SK-N-SH (cell line): ENCODE data around the gene ANO10. TPM values are rescaled to one million over a fixed set of nuclear protein-coding genes. Genes with fewer than 3 reads are reported as not detected.

ENCODE experiments used
- CTCF ChIA-PET: fragments of 300-600, 350-600 bp; formaldehyde crosslinking; extraction: SDS; loops from one replicate; lab custom pipeline; 2021; lab: Yijun Ruan, JAX
- POLR2A ChIA-PET: fragments of 350-600 bp; sonication (Branson Sonifier 250); formaldehyde crosslinking; extraction: SDS; loops from one replicate; lab custom pipeline; 2020; ENCODE audit warnings: antibody characterized with exemption, inconsistent platforms; lab: Yijun Ruan, JAX
- DNase-seq: peaks from one replicate; pipeline ENCODE4 v3.0.0; 2012
- H2AFZ ChIP-seq: fragments of 200-600 bp; sonication (generic); 2 replicates; pipeline ENCODE4 v1.8.1; 2016; ENCODE audit warnings: antibody characterized with exemption, mild to moderate bottlenecking, low read depth
- H3F3A ChIP-seq: fragments of 200-600 bp; sonication (generic); replicated peaks from 2 replicates; pipeline ENCODE3; 2016; ENCODE audit warnings: antibody characterized with exemption, mild to moderate bottlenecking; ENCODE audit not compliant: insufficient read depth
- H3K27ac ChIP-seq, 2 experiments: fragments of 200-500 bp in 1 of 2; fragments of 200-600 bp in 1 of 2; sonication (Bioruptor generic) in 1 of 2; sonication (generic), shearing (Covaris generic) in 1 of 2; 2 replicates each; pipeline versions ENCODE4 v1.5.1 to v1.6.1; 2014 to 2016; ENCODE audit warnings: low read depth in 2 of 2, inconsistent platforms in 1 of 2, low read length in 1 of 2, mild to moderate bottlenecking in 1 of 2, mixed read lengths in 1 of 2
- H3K27me3 ChIP-seq: fragments of 200-600 bp; sonication (generic), shearing (Covaris generic); 2 replicates; pipeline ENCODE4 v1.6.1; 2016; ENCODE audit warnings: mixed run types; ENCODE audit not compliant: insufficient read depth
- H3K36me3 ChIP-seq, 2 experiments: fragments of 200-500 bp in 1 of 2; fragments of 200-600 bp in 1 of 2; sonication (Bioruptor generic) in 1 of 2; sonication (generic) in 1 of 2; replicated peaks in 1 of 2; 2 replicates each; pipeline versions ENCODE3 to v1.5.1; 2014 to 2016; ENCODE audit warnings: low read length in 1 of 2, mild to moderate bottlenecking in 1 of 2; ENCODE audit not compliant: insufficient read depth in 2 of 2, control insufficient read depth in 1 of 2
- H3K4me1 ChIP-seq, 2 experiments: fragments of 200-500 bp in 1 of 2; fragments of 200-600 bp in 1 of 2; sonication (Bioruptor generic) in 1 of 2; sonication (generic), shearing (Covaris generic) in 1 of 2; 2 replicates each; pipeline versions ENCODE4 v1.5.1 to v1.6.1; 2014 to 2016; ENCODE audit warnings: low read depth in 1 of 2, low read length in 1 of 2, mixed run types in 1 of 2; ENCODE audit not compliant: insufficient read depth in 2 of 2, control insufficient read depth in 1 of 2
- H3K4me2 ChIP-seq: fragments of 200-600 bp; sonication (generic), shearing (Covaris generic); 2 replicates; pipeline ENCODE4 v1.6.1; 2017; ENCODE audit warnings: mixed run types
- H3K4me3 ChIP-seq, 2 experiments: fragments of 200-500 bp in 1 of 2; fragments of 200-600 bp in 1 of 2; sonication (Bioruptor generic) in 1 of 2; sonication (generic), shearing (Covaris generic) in 1 of 2; 2 replicates each; pipeline versions ENCODE4 v1.5.1 to v1.8.1; 2014 to 2016; ENCODE audit warnings: low read depth in 2 of 2, inconsistent platforms in 1 of 2, low read length in 1 of 2, mild to moderate bottlenecking in 1 of 2, mixed read lengths in 1 of 2, moderate library complexity in 1 of 2
- H3K79me2 ChIP-seq: fragments of 200-600 bp; sonication (generic); 2 replicates; pipeline ENCODE4 v1.8.1; 2017; ENCODE audit warnings: mild to moderate bottlenecking; ENCODE audit not compliant: insufficient read depth
- H3K9ac ChIP-seq: fragments of 200-600 bp; sonication (generic); 2 replicates; pipeline ENCODE4 v1.6.1; 2017; ENCODE audit warnings: mixed run types
- H3K9me2 ChIP-seq: fragments of 200-600 bp; sonication (generic); 2 replicates; pipeline ENCODE4 v1.6.1; 2017; ENCODE audit warnings: mixed run types
- H3K9me3 ChIP-seq: fragments of 200-600 bp; sonication (generic); 2 replicates; pipeline ENCODE4 v1.6.1; 2017; ENCODE audit warnings: mixed run types, mild to moderate bottlenecking, moderate library complexity
- H4K20me1 ChIP-seq: fragments of 200-600 bp; sonication (generic); 2 replicates; pipeline ENCODE4 v1.6.1; 2017; ENCODE audit warnings: mild to moderate bottlenecking, mixed run types; ENCODE audit not compliant: insufficient read depth
- ELF1 ChIP-seq: IDR thresholded peaks from 2 replicates; pipeline ENCODE4 v1.4.0; 2012
- FOXJ3 ChIP-seq: sonication (generic); formaldehyde crosslinking; IDR thresholded peaks from 2 replicates; pipeline ENCODE4 v1.5.1; 2020; ENCODE audit warnings: mild to moderate bottlenecking, missing genetic modification reagents
- JUND ChIP-seq: IDR thresholded peaks from 2 replicates; pipeline ENCODE4 v1.4.0; 2012
- MEF2A ChIP-seq: IDR thresholded peaks from 2 replicates; pipeline ENCODE4 v1.4.0; 2012; ENCODE audit warnings: low read depth, borderline replicate concordance
- NRF1 ChIP-seq: IDR thresholded peaks from 2 replicates; pipeline ENCODE4 v1.6.1; 2012; ENCODE audit warnings: low read depth, mild to moderate bottlenecking, low read length
- SIN3A ChIP-seq: IDR thresholded peaks from 2 replicates; pipeline ENCODE4 v1.6.1; 2012; ENCODE audit warnings: low read depth, mild to moderate bottlenecking, low read length, moderate library complexity, borderline replicate concordance
- SMC3 ChIP-seq: IDR thresholded peaks from 2 replicates; pipeline ENCODE4 v1.6.1; 2012; ENCODE audit warnings: low read depth, low read length, improper control_type of control experiment
- TAF1 ChIP-seq: IDR thresholded peaks from 2 replicates; pipeline ENCODE4 v1.6.1; 2012; ENCODE audit warnings: low read depth, mild to moderate bottlenecking, low read length, moderate library complexity, borderline replicate concordance
- TCF12 ChIP-seq: IDR thresholded peaks from 2 replicates; pipeline ENCODE4 v1.4.0; 2012
- YY1 ChIP-seq: IDR thresholded peaks from 2 replicates; pipeline ENCODE4 v1.4.0; 2012; ENCODE audit warnings: low read depth, mild to moderate bottlenecking
- WGBS: methylation state at CpG from one replicate; pipeline ENCODE4 v1.1.6; 2017; ENCODE audit warnings: low lambda C conversion rate; 5-methylcytosine and 5-hydroxymethylcytosine counted together
- polyA plus RNA-seq, 3 experiments: library from polyadenylated mRNA; depleted of rRNA; stranded (reverse); fragments of >200 nt; gene quantifications; 2 replicates each; pipeline ENCODE4 v1.2.3, GENCODE V29; 2012
- TF ChIP-seq, protein P1 (sequence below): IDR thresholded peaks from 2 replicates; pipeline ENCODE4; 2012
- TF ChIP-seq, protein P2 (sequence below): fragments of 150-350 bp; IDR thresholded peaks from 2 replicates; pipeline ENCODE4 v1.6.1; 2017; ENCODE audit warnings: antibody characterized with exemption, low read length, low read depth, borderline replicate concordance
- TF ChIP-seq, protein P3 (sequence below): IDR thresholded peaks from 2 replicates; pipeline ENCODE4 v1.4.0; 2012; ENCODE audit warnings: low read depth, borderline replicate concordance

Gene ANO10
- polyA plus RNA-seq, 1 of the 3 experiments (the other 2 are of a cell fraction) = 16.8 TPM

DNA sequence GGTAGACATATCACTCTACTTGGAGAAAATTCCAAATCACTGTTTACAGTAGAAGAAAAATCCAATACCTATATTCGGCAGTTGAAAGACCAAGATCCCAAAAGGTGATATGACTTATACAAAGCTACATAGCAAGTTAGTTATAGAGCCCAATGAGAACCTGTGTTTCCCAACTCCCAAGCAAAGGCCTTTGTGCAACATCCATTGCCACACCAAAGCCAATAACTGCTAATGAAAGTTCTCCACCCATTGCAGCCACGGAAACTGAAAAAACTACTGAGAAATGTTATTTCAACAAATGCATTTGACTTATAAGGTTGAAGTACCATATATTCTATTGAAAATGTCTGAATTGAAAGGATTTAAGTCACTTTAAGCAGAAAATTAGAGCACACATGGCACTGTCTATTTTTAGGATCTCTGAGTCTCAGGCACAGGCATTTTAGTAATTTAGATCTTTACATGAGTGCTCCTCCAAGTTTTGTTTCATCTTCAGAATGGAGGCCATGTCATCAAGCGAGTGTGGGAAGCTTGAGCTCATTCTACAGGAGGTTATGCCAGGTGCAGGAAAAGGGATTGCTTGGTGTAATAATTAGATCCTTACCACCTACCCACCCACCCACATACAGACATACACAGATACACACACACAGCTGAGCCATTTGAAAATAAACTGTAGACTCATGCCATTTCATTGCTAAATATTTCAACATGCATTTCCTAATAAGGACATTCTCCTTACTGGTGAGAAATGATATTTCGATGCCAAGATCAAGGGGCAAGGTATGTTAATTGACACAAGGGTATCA lies 19.7 kb upstream of the ANO10 start (continued):
- TF ChIP-seq SIN3A (no peak), MEF2A (no peak), JUND (no peak), FOXJ3 (CRISPR knock-in tag) (no peak), TCF12 (no peak), NRF1 (no peak)

DNA sequence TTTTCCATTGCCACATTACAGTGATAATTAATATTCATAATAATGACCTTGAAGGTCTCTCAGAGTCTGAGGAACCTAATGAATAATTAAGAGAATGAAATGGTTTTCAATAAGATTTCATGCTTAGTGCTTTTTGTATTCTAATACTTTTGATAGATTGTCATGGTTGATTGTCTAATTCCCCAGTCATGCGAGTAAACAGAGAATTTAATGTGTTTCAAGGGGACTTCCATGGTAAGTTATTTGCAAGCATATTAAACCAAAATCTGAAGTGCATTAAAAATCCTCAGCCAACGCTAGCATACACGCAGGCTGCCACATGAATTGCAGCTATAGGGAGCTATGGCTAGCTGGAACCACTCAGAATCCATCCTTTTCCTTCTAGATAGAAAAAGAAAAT lies 18.9 kb upstream of the ANO10 start:
- H3K36me3 ChIP-seq = no peaks in the 10 kb centered on the region
- DNase-seq = no peak
- CTCF ChIA-PET = interaction anchor here (0.6 kb wide), 1 partner anchor 28 kb away, joined by 3 read pairs; no protein-coding TSS in a partner anchor
- no peak for TF ChIP-seq ELF1
- no peak for TF ChIP-seq MEF2A
- TF ChIP-seq NRF1 = no peak
- TF ChIP-seq, protein P1, sequence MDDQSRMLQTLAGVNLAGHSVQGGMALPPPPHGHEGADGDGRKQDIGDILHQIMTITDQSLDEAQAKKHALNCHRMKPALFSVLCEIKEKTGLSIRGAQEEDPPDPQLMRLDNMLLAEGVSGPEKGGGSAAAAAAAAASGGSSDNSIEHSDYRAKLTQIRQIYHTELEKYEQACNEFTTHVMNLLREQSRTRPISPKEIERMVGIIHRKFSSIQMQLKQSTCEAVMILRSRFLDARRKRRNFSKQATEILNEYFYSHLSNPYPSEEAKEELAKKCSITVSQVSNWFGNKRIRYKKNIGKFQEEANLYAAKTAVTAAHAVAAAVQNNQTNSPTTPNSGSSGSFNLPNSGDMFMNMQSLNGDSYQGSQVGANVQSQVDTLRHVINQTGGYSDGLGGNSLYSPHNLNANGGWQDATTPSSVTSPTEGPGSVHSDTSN = no peak
- no peak for TF ChIP-seq SMC3
- no peak for TF ChIP-seq FOXJ3 (CRISPR knock-in tag)
- TF ChIP-seq YY1 = no peak
- TF ChIP-seq, protein P2, sequence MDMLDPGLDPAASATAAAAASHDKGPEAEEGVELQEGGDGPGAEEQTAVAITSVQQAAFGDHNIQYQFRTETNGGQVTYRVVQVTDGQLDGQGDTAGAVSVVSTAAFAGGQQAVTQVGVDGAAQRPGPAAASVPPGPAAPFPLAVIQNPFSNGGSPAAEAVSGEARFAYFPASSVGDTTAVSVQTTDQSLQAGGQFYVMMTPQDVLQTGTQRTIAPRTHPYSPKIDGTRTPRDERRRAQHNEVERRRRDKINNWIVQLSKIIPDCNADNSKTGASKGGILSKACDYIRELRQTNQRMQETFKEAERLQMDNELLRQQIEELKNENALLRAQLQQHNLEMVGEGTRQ = no peak
- no peak for TF ChIP-seq TAF1
- TF ChIP-seq, protein P3, sequence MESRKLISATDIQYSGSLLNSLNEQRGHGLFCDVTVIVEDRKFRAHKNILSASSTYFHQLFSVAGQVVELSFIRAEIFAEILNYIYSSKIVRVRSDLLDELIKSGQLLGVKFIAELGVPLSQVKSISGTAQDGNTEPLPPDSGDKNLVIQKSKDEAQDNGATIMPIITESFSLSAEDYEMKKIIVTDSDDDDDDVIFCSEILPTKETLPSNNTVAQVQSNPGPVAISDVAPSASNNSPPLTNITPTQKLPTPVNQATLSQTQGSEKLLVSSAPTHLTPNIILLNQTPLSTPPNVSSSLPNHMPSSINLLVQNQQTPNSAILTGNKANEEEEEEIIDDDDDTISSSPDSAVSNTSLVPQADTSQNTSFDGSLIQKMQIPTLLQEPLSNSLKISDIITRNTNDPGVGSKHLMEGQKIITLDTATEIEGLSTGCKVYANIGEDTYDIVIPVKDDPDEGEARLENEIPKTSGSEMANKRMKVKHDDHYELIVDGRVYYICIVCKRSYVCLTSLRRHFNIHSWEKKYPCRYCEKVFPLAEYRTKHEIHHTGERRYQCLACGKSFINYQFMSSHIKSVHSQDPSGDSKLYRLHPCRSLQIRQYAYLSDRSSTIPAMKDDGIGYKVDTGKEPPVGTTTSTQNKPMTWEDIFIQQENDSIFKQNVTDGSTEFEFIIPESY = no peak
- no peaks in the 10 kb centered on the region for H3K27me3 ChIP-seq
- H3K27ac ChIP-seq = no peak overlapping the region
- H3K9me3 ChIP-seq = no peaks in the 10 kb centered on the region
- peaks cover 3% of the 10 kb centered on the region for H3F3A ChIP-seq
- 88% methylated on average over 3 of the region's 3 CpGs for WGBS
- no peak overlapping the region for H3K9ac ChIP-seq
- H4K20me1 ChIP-seq = no peaks in the 10 kb centered on the region
- H3K4me2 ChIP-seq = no peak overlapping the region
- no peaks in the 10 kb centered on the region for H3K79me2 ChIP-seq
- POLR2A ChIA-PET = no interaction called here
- peaks cover 0 to 4% of the 10 kb centered on the region in 2 experiments; a peak in 2 of 4 replicates for H3K4me1 ChIP-seq
- H3K9me2 ChIP-seq = no peaks in the 10 kb centered on the region
- no peak overlapping the region for H3K4me3 ChIP-seq
- H2AFZ ChIP-seq = no peak overlapping the region
